Rectal smooth muscle tissue (tissue), 1 donor: ENCODE measurements around the gene SH3BGRL2.

Experiments
- H3K27ac ChIP-seq: one replicate; pipeline ENCODE4 v1.7.0; 2013; ENCODE audit warnings: low read depth, low read length, inconsistent platforms
- H3K27me3 ChIP-seq: one replicate; pipeline ENCODE4 v1.7.0; 2013; ENCODE audit warnings: low read length; ENCODE audit not compliant: control insufficient read depth, insufficient read depth
- H3K36me3 ChIP-seq: one replicate; pipeline ENCODE4 v1.7.0; 2013; ENCODE audit warnings: low read length; ENCODE audit not compliant: control insufficient read depth, insufficient read depth
- H3K4me1 ChIP-seq: one replicate; pipeline ENCODE4 v1.7.0; 2013; ENCODE audit warnings: low read length; ENCODE audit not compliant: control insufficient read depth, insufficient read depth
- H3K4me3 ChIP-seq: one replicate; pipeline ENCODE4 v1.7.0; 2013; ENCODE audit warnings: low read length
- H3K9ac ChIP-seq: one replicate; pipeline ENCODE4 v1.7.0; 2013; ENCODE audit warnings: low read length

Gene SH3BGRL2

DNA sequence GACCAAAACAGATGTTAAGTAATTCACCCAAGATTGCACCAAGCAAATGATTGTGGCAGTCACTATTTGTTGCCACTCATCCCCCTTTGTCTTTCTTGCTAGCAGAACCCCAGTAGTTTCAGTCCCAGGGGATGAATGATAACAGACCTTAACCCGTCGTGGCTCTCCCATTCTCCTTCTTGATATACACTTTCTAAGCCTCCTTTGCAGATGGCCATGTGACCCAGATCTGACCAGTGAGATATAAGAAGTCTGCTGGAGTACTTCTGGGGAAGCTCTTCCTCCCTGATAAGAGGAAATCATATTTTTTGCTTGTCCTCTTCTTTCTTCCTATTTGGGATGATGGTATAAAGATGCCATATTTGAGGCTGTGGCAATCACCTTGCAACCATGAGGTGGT, 9.6 kb upstream of the SH3BGRL2 start:
- no peak overlapping the region for H3K9ac ChIP-seq
- no peaks in the 10 kb centered on the region for H3K36me3 ChIP-seq
- no peaks in the 10 kb centered on the region for H3K27me3 ChIP-seq
- no peak overlapping the region for H3K4me3 ChIP-seq
- H3K27ac ChIP-seq, result no peak overlapping the region
- no peaks in the 10 kb centered on the region for H3K4me1 ChIP-seq

- Histone ChIP-seq H3K36me3 (no peaks in the 10 kb centered on the region), H3K4me1 (no peaks in the 10 kb centered on the region), H3K9ac (no peak overlapping the region), H3K27me3 (no peaks in the 10 kb centered on the region), H3K4me3 (no peak overlapping the region), H3K27ac (no peak overlapping the region)
Measured at GRCh38 chr6:79622364-79622763, 8.8 kb upstream of the SH3BGRL2 start.

- Histone ChIP-seq H3K27me3 (no peaks in the 10 kb centered on the region), H3K27ac (no peak overlapping the region), H3K4me3 (no peak overlapping the region), H3K4me1 (no peaks in the 10 kb centered on the region), H3K9ac (no peak overlapping the region), H3K36me3 (no peaks in the 10 kb centered on the region)
Measured at GRCh38 chr6:79623106-79623505, 8.0 kb upstream of the SH3BGRL2 start.

- Histone ChIP-seq H3K27ac (no peak overlapping the region), H3K4me3 (no peak overlapping the region), H3K9ac (no peak overlapping the region), H3K36me3 (no peaks in the 10 kb centered on the region), H3K27me3 (no peaks in the 10 kb centered on the region), H3K4me1 (no peaks in the 10 kb centered on the region)
Measured at GRCh38 chr6:79625746-79626145, 5.4 kb upstream of the SH3BGRL2 start.

- no peak overlapping the region for H3K27ac ChIP-seq
- no peaks in the 10 kb centered on the region for H3K36me3 ChIP-seq
- H3K9ac ChIP-seq, result no peak overlapping the region
- no peaks in the 10 kb centered on the region for H3K4me1 ChIP-seq
- H3K4me3 ChIP-seq, result no peak overlapping the region
- H3K27me3 ChIP-seq, result no peaks in the 10 kb centered on the region
Measured at GRCh38 chr6:79626811-79627210, 4.3 kb upstream of the SH3BGRL2 start.

- Histone ChIP-seq H3K9ac (no peak overlapping the region), H3K4me1 (no peaks in the 10 kb centered on the region), H3K27ac (no peak overlapping the region), H3K36me3 (no peaks in the 10 kb centered on the region), H3K27me3 (no peaks in the 10 kb centered on the region), H3K4me3 (no peak overlapping the region)
Measured at GRCh38 chr6:79627422-79627821, 3.7 kb upstream of the SH3BGRL2 start.

DNA sequence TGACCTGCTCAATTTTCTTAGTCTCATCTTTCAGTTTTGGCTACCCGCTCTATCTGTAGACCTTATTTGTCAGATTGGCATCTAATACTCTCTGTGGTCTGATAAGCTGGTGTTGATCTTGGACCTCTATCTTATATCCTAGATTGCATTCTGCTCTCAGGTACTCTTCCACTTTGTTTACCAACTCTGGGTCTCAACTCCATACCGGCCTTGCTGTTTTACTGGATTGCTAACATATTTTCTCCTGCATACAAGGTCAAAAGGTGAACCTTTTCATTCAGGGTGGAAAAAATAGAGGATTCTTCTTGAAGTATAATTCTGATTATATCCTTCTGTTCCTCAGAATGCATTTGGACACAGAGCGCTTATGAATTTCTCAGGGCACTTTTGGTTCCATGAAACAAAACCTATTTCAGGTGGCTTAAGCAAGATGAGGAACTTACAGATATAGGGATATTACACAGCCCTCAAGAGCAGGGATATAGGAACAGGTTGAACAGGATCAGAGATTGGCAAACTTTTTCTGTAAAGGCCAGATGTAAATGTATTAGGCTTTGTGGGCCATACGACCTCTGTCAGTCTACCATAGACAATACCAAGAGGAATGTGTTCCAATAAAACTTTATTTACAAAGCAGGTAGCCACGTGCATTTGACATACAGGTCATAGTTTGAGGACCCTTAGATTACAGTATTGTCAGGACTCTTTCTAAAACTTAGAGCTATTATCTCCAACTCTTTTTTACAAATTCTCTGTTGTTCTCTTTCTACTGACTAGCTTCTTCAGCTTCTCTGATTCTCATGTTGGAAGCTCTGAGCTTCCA, 2.5 kb upstream of the SH3BGRL2 start:
- Histone ChIP-seq H3K27me3 (no peaks in the 10 kb centered on the region), H3K4me3 (no peak overlapping the region), H3K9ac (no peak overlapping the region), H3K4me1 (no peaks in the 10 kb centered on the region), H3K27ac (no peak overlapping the region), H3K36me3 (no peaks in the 10 kb centered on the region)

DNA sequence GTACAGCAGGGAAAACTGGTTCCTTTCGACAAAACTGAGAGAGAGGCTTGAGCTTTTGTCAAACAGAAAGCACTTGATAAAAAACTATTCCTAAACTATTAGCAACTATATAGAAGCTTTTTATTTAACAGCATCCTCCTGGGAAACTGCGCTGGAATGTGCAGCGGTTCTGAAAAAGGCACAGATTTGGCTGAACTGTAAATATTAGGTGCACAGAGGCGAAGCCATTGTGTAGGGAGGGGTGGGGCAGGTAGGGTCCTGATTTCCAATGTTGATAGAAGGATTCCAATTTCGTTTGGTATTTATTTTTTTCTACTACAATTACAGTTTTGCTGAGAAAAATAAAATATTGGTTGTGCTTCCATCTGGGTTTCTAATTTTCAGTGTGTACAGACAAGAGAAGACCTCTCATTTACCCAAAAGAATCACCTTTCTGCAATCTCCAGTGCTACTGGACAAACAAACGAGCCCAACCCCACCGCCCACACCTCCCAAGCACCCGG, 698 bp upstream of the SH3BGRL2 start:
- Histone ChIP-seq H3K27me3 (no peaks in the 10 kb centered on the region), H3K27ac (no peak overlapping the region), H3K9ac (no peak overlapping the region), H3K4me3 (peak overlapping the region; percentile 77), H3K4me1 (no peaks in the 10 kb centered on the region), H3K36me3 (no peaks in the 10 kb centered on the region)

DNA sequence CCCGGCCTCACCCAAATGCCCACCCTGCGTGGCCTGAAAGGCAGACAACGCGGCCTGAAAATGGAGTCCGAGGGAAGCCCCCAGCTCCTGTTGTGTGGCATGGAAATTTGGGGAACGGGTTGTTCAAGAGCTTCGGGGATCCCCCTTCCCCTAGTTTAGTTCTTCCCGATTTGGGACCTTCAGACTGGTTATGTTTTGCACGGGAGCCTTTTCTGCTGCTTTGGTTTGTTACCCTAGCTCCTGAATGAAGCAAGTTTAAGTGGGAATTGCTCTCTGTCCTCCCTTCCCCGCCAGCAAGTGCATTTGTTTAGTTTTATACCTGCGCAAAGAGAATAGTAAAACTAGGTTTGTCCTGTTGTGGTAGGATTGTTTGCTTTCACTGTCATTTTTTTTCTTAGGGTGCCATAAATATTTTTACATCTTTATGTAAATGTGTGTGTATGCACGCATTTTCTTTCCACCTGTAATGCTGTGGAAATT, 604 bp downstream of the SH3BGRL2 start:
- Histone ChIP-seq H3K4me3 (peak overlapping the region; percentile 77), H3K36me3 (no peaks in the 10 kb centered on the region), H3K27ac (no peak overlapping the region), H3K27me3 (no peaks in the 10 kb centered on the region), H3K4me1 (no peaks in the 10 kb centered on the region), H3K9ac (no peak overlapping the region)

DNA sequence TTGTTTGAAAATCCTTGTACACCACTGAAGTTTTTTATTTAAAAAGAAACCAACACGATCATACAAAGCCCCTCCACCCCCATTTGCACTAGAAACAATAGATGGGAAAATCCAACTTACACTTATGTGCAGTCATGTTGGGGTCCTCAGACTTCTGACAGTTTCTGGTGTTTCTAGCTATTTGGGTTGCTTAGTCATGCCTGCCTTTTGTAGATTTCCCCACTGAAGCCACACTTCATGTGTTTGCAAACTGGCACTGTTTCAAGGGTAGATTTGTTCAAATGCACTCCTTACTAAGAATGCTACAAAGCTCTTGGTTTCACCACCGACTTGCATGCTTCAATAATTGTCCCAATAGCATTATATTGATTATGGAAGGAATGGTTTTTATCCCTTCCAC, 1.5 kb downstream of the SH3BGRL2 start:
- H3K27ac ChIP-seq, result no peak overlapping the region
- H3K27me3 ChIP-seq, result no peaks in the 10 kb centered on the region
- H3K36me3 ChIP-seq, result no peaks in the 10 kb centered on the region
- peak overlapping the region; percentile 39 for H3K4me3 ChIP-seq
- H3K4me1 ChIP-seq, result no peaks in the 10 kb centered on the region
- no peak overlapping the region for H3K9ac ChIP-seq

- no peaks in the 10 kb centered on the region for H3K36me3 ChIP-seq
- no peak overlapping the region for H3K9ac ChIP-seq
- no peak overlapping the region for H3K4me3 ChIP-seq
- H3K27ac ChIP-seq, result no peak overlapping the region
- H3K4me1 ChIP-seq, result no peaks in the 10 kb centered on the region
- no peaks in the 10 kb centered on the region for H3K27me3 ChIP-seq
Measured at GRCh38 chr6:79634491-79635231, 3.5 kb downstream of the SH3BGRL2 start.

DNA sequence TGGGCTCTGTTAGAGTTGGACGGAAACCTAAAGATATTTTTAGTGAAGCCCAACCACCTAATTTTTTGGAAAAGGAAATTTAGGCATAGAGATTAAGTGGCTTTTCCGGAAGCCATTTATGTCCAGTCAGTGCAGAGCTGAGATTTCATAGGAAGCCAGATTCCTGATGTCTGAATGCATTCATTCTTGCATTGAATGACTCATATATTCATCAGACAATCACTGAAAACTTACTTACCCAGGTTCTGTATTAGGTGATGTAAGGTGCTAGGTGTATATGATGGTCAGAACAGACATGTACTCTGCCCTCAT, 4.1 kb downstream of the SH3BGRL2 start:
- Histone ChIP-seq H3K4me3 (no peak overlapping the region), H3K27me3 (no peaks in the 10 kb centered on the region), H3K27ac (no peak overlapping the region), H3K4me1 (no peaks in the 10 kb centered on the region), H3K9ac (no peak overlapping the region), H3K36me3 (no peaks in the 10 kb centered on the region)
